Measurements from ENCODE around the gene HES7. TPM values are rescaled to one million over a fixed set of nuclear protein-coding genes. Genes with fewer than 3 reads are reported as not detected.
A peak's percentile ranks its signal among the peaks of the same experiment; 100 is the strongest.
"Not testable (repeated sequence)": the region's sequence is repeated elsewhere in the genome, so short reads cannot be mapped to it uniquely, and the experiment has no call there.

HES7 gene
- total and polyA plus RNA-seq, 5 donors, result 0.25 to 0.76 (median 0.72) TPM

DNA sequence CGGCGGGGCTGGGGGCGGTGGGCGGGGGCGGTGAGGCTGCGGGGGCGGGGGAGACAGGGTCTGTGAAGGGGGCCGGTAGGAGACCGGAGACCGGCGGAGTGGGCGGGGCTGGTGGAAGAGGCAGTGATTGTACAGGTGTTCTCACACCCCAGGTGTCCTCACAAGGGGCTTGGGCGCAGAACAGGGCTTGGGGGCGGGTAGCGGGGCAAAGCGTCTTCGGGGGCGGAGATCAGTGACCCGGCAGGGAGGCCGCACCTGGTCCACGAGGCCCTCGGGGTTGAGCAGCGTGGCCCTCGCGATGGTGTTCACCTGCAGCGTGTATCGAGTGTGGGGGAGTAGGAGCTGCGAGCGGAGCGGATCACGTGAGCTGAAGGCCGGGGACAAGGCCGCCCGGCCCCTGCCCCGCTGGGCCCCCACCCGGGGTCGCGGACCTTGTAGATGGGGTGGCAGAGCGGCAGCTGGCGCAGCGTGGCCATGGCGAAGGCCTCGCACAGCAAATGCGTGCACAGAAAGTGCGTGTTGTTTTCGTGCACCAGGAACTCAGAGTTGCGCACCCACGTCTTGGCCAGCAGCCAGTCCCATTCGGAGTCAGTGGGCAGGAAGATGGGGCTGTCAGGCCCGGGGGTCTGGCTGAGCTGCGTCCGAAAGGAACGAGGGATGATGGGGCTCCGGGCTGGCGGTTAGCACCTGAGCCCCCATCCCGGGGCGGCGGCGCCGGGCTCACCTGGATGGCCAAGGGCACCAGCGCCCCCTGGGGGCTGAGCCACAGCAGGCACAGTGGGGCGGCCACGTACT lies 14.0 kb downstream of the HES7 start:
- Histone ChIP-seq H3K4me1 (ENCODE audit: control insufficient read depth, insufficient read depth, low read length) (no peaks in the 10 kb centered on the region), H3K27ac (ENCODE audit: low read length) (no peak overlapping the region), H3K27me3 (ENCODE audit: control insufficient read depth, insufficient read depth) (no peaks in the 10 kb centered on the region), H3K4me3 (ENCODE audit: low read length) (peak overlapping the region; percentile 9), H3K9me3 (ENCODE audit: control insufficient read depth, low read length) (no peaks in the 10 kb centered on the region)
- intact Hi-C loops (cut with DNase I), result no loop called here
- ATAC-seq, result peak; percentile 72 to 74
- peak; percentile 58 to 84 (median 83) for DNase-seq
- WGBS, result 14% methylated on average over 63 of the region's 63 CpGs

DNA sequence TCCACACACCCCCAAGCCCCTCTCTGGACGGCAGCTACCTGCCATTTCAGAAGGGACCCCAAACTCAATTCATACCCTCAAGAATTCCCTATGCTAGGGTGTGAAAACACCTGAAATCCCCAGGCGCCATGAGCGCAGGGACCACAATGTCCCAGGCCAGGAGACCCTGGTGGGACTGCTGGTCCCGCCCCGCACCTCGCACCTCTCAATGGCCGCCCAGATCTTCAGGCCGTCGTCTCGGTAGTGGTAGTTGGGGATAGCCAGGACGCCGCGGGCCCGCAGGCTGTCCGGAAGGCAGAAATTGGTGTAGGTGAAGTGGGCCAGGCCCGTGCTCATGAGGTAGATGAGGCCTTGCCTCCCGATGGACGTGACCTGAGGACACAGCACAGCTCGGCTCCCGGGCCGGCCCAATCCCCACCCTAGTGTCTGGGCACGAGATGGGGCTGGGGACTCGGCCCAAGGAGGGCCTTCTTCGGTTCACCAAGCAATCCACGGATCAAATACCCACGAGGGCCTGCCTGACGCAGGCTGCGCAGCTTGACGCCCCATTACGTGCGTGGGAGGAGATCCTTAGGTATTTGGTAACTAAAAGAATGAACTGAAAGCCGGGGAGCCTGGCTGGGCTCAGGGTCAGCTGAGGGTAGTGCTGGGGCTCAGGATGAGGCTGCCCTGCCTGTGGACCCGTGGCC lies 14.8 kb downstream of the HES7 start:
- WGBS, result 77% methylated on average over 33 of the region's 33 CpGs

DNA sequence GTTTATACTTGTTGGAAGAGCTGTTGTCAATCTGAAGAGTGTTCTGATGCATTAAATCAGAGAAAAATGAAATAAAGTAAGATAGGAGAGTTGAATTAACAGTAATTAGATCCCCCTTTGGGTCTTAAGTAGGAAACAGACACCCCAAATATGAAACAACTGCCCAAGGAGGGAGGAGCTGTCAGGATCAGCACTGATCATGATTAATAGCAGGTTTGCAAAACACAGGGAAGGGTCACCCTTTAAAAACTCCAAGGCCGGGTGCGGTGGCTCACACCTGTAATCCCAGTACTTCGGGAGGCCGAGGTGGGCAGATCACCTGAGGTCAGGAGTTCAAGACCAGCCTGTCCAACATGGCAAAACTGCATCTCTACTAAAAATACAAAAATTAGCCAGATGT lies 16.9 kb downstream of the HES7 start:
- H3K4me1 ChIP-seq (ENCODE audit: control insufficient read depth, insufficient read depth, low read length); H3K4me3 ChIP-seq (ENCODE audit: low read length); H3K9me3 ChIP-seq (ENCODE audit: control insufficient read depth, low read length); intact Hi-C loops (cut with DNase I); ATAC-seq; H3K27ac ChIP-seq (ENCODE audit: low read length); DNase-seq; H3K27me3 ChIP-seq (ENCODE audit: control insufficient read depth, insufficient read depth): not testable (repeated sequence)
- 87% methylated on average over 4 of the region's 4 CpGs for WGBS

More for the DNA sequence above, 14.8 kb downstream of the HES7 start:
- intact Hi-C loops (cut with DNase I), result no loop called here
- no peak overlapping the region for H3K27ac ChIP-seq (ENCODE audit: low read length)
- peak in 1 of 3 donors; percentile 61 for DNase-seq
- ATAC-seq, result peak in 1 of 2 donors; percentile 7
- H3K4me3 ChIP-seq (ENCODE audit: low read length), result no peak overlapping the region
- no peaks in the 10 kb centered on the region for H3K4me1 ChIP-seq (ENCODE audit: control insufficient read depth, insufficient read depth, low read length)
- no peaks in the 10 kb centered on the region for H3K27me3 ChIP-seq (ENCODE audit: control insufficient read depth, insufficient read depth)
- H3K9me3 ChIP-seq (ENCODE audit: control insufficient read depth, low read length), result no peaks in the 10 kb centered on the region

DNA sequence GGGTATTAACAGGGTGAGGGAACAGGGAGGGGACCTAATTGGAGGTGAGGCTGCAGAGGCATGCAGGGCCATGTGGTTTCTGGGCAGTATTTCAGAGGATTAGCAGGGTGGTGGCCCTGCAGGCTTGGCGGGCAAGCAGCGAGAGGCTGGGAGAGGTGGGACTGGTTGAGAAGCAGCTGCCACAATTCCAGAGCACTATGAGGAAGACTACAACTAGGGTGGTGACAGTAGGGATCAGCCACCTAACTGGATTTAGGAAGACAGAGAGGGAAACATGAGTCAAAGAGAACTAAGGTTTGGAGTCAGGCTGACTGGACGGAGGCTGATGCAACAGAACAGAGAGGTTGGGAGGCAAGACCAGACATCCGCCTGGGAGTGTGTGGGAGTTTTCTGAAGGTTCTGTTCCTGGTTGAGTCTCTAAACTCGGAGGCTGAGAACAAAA lies 17.9 kb downstream of the HES7 start:
- ATAC-seq (no peak), DNase-seq (no peak)
- WGBS, result 61% methylated on average over 5 of the region's 5 CpGs
- no peak overlapping the region for H3K4me3 ChIP-seq (ENCODE audit: low read length)
- no peaks in the 10 kb centered on the region for H3K9me3 ChIP-seq (ENCODE audit: control insufficient read depth, low read length)
- no peak overlapping the region for H3K27ac ChIP-seq (ENCODE audit: low read length)
- H3K27me3 ChIP-seq (ENCODE audit: control insufficient read depth, insufficient read depth), result no peaks in the 10 kb centered on the region
- intact Hi-C loops (cut with DNase I), result no loop called here
- no peaks in the 10 kb centered on the region for H3K4me1 ChIP-seq (ENCODE audit: control insufficient read depth, insufficient read depth, low read length)

DNA sequence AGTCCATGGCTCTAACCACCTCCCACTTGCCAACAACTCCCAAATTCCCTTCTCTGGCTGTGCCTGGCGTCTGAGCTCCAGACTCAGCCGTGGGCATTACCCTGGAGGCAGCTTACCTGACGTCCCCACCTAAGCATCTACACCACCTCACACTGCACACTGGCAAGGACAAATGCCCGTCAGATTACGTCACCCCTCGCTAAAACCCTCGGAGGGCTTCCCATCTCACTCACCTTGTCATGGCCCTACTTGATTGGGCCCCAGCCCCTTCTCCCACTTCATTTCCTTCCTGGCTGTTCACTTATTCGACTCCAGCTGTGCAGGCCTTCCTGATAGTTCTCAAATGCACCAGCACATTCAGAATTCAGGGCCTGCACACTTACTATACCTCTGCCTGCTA lies 19.0 kb downstream of the HES7 start:
- no peak for ATAC-seq
- WGBS, result 68% methylated on average over 8 of the region's 8 CpGs
- no peaks in the 10 kb centered on the region for H3K27me3 ChIP-seq (ENCODE audit: control insufficient read depth, insufficient read depth)
- no peak for DNase-seq
- H3K9me3 ChIP-seq (ENCODE audit: control insufficient read depth, low read length), result no peaks in the 10 kb centered on the region
- no peak overlapping the region for H3K27ac ChIP-seq (ENCODE audit: low read length)
- intact Hi-C loops (cut with DNase I), result no loop called here
- no peak overlapping the region for H3K4me3 ChIP-seq (ENCODE audit: low read length)
- H3K4me1 ChIP-seq (ENCODE audit: control insufficient read depth, insufficient read depth, low read length), result no peaks in the 10 kb centered on the region

DNA sequence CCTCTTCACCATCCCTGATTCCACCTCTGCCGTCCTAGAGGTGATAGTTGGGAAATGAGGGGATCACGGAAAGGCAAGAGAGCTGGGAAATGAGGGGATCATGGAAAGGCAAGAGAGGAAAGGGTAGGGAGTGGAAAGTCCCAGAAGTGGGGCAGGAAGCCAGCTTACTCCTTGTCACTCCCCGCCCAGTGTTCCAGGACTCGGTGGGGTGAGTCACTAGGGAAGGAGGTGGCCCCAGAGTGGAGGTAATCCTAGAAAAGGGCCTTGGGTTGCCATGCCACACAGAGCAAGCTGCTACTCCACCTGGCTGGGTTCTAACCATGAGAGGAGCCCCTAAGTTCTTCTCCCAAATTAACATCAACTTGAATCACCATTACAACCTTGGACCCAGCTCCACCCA lies 20.4 kb downstream of the HES7 start:
- Histone ChIP-seq H3K27ac (ENCODE audit: low read length) (no peak overlapping the region), H3K4me1 (ENCODE audit: control insufficient read depth, insufficient read depth, low read length) (no peaks in the 10 kb centered on the region), H3K27me3 (ENCODE audit: control insufficient read depth, insufficient read depth) (no peaks in the 10 kb centered on the region), H3K4me3 (ENCODE audit: low read length) (no peak overlapping the region), H3K9me3 (ENCODE audit: control insufficient read depth, low read length) (no peaks in the 10 kb centered on the region)
- intact Hi-C loops (cut with DNase I), result no loop called here
- 71% methylated on average over 4 of the region's 4 CpGs for WGBS
- DNase-seq (no peak), ATAC-seq (peak in 1 of 2 donors; percentile 72)

DNA sequence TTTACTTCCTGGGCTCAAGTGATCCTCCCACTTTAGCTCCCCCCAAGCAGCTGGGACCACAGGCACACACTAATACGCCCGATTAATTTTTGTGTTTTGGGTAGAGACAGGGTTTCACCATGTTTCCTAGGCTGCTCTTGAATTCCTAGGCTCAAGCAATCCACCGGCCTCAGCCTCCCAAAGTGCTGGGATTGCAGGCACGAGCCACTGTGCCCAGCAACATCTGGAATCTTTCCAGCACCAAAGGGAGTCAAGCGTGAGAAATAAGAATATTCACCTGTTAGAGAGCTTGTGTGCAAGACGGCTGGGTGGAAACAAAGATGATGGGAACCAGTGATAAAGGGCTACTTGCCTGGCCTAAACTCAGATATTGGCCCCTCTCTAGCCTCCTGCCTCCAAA lies 22.2 kb downstream of the HES7 start:
- Histone ChIP-seq H3K27ac (ENCODE audit: low read length) (no peak overlapping the region), H3K9me3 (ENCODE audit: control insufficient read depth, low read length) (no peaks in the 10 kb centered on the region), H3K4me3 (ENCODE audit: low read length) (no peak overlapping the region), H3K27me3 (ENCODE audit: control insufficient read depth, insufficient read depth) (no peaks in the 10 kb centered on the region), H3K4me1 (ENCODE audit: control insufficient read depth, insufficient read depth, low read length) (no peaks in the 10 kb centered on the region)
- DNase-seq (no peak), ATAC-seq (no peak)
- WGBS, result 70% methylated on average over 6 of the region's 6 CpGs
- intact Hi-C loops (cut with DNase I), result no loop called here

DNA sequence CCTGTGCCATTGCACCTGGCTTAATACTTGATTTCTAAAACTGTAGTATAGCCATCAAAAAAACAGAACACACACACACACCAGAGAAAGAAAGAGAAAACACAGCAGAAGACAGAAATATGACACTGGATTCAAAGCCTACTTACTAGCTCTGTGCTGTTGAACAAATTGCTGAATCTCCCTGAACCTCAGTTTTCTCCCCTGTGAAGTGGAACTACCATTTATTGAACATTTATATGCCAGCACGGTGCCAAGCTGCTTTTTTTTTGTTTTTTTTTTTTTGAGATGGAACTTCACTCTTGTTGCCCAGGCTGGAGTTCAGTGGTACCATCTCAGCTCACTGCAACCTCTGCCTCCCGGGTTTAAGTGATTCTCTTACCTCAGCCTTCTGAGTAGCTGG lies 23.1 kb downstream of the HES7 start:
- 83% methylated on average over 2 of the region's 2 CpGs for WGBS
- no peak overlapping the region for H3K27ac ChIP-seq (ENCODE audit: low read length)
- intact Hi-C loops (cut with DNase I), result no loop called here
- H3K4me3 ChIP-seq (ENCODE audit: low read length), result no peak overlapping the region
- H3K27me3 ChIP-seq (ENCODE audit: control insufficient read depth, insufficient read depth), result no peaks in the 10 kb centered on the region
- H3K4me1 ChIP-seq (ENCODE audit: control insufficient read depth, insufficient read depth, low read length), result no peaks in the 10 kb centered on the region
- no peak for DNase-seq
- no peak for ATAC-seq
- no peaks in the 10 kb centered on the region for H3K9me3 ChIP-seq (ENCODE audit: control insufficient read depth, low read length)

DNA sequence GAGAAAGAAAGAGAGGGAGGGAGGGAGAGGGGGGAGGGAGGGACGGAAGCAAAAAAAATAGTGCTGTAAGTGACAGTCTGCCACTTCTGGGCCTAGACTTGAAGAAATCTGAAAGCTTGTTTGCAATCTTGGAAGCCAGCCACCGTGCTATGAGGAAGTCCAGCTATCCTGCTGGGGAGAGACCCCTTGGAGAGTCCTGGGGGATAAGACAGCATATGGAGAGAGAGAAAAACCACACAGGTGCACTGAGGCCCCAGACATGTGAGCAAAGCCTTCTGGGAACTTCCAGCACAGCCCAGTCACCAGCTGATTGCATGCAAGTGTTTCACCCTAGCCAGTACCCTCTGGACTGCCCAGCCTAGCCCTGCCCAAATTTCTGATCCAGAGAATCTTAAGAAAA lies 23.8 kb downstream of the HES7 start:
- intact Hi-C loops (cut with DNase I), result no loop called here
- WGBS, result 46% methylated on average over 2 of the region's 2 CpGs
- DNase-seq, result no peak
- Histone ChIP-seq H3K4me1 (ENCODE audit: control insufficient read depth, insufficient read depth, low read length) (no peaks in the 10 kb centered on the region), H3K4me3 (ENCODE audit: low read length) (no peak overlapping the region), H3K9me3 (ENCODE audit: control insufficient read depth, low read length) (no peaks in the 10 kb centered on the region), H3K27ac (ENCODE audit: low read length) (no peak overlapping the region), H3K27me3 (ENCODE audit: control insufficient read depth, insufficient read depth) (no peaks in the 10 kb centered on the region)
- no peak for ATAC-seq

DNA sequence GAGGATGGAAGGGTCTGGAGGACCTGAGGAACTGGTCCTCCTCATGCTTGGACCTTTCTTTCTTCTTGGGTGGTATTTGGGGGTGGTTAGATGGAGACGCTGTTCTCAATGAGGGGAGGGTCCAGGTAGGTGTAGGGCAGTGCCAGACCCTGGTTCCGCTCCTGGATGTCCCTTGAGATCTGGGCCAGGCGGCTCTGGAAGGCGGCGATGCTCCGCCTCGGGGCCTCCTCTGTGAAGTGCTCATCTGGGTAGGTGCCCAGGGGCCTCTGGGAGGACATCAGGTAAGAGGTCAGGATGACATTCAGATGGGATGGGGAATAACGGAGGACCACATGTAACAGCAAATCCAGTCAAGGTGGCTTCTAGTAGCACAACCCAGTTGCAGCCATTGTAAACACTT lies 27.4 kb downstream of the HES7 start:
- no peak for ATAC-seq
- H3K4me1 ChIP-seq (ENCODE audit: control insufficient read depth, insufficient read depth, low read length), result no peaks in the 10 kb centered on the region
- WGBS, result 88% methylated on average over 8 of the region's 8 CpGs
- no peaks in the 10 kb centered on the region for H3K9me3 ChIP-seq (ENCODE audit: control insufficient read depth, low read length)
- no peak for DNase-seq
- H3K27ac ChIP-seq (ENCODE audit: low read length), result no peak overlapping the region
- no peak overlapping the region for H3K4me3 ChIP-seq (ENCODE audit: low read length)
- H3K27me3 ChIP-seq (ENCODE audit: control insufficient read depth, insufficient read depth), result no peaks in the 10 kb centered on the region
- intact Hi-C loops (cut with DNase I), result loop anchor here in 2 of 4 donors (10.0 kb wide), 2 partner anchors 208 to 218 kb away; partner anchors contain the start of gene ARHGEF15 (in 1 of the 2)

DNA sequence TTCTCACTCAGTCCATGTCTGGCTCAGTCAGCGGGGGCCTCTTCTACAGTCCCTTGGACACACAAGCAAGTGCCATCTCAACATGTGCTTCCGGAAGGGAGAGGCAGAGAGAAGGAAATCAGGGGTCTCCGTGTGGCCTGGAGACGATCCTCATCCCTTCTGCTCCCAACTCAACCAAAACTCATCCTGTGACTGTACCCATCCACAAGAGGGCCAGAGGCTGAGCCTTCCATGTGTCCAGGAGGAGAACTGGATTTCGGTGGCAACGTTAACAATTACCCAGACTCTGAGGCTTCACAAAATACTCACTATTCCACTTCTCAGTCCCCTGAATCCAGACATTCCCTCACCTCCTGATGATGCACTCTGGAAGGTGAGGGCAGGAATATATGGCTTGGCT lies 28.5 kb downstream of the HES7 start:
- Histone ChIP-seq H3K27ac (ENCODE audit: low read length) (no peak overlapping the region), H3K4me1 (ENCODE audit: control insufficient read depth, insufficient read depth, low read length) (no peaks in the 10 kb centered on the region), H3K4me3 (ENCODE audit: low read length) (no peak overlapping the region), H3K9me3 (ENCODE audit: control insufficient read depth, low read length) (no peaks in the 10 kb centered on the region), H3K27me3 (ENCODE audit: control insufficient read depth, insufficient read depth) (no peaks in the 10 kb centered on the region)
- 70% methylated on average over 6 of the region's 6 CpGs for WGBS
- ATAC-seq (no peak), DNase-seq (no peak)
- intact Hi-C loops (cut with DNase I), result loop anchor here in 2 of 4 donors (10.0 kb wide), 2 partner anchors 209 to 219 kb away; partner anchors contain the start of gene ARHGEF15 (in 1 of the 2)

All from right cardiac atrium (tissue), 5 donors.